NCI-H2227 (cell line): ENCODE results near the gene MPI.

ENCODE experiments used
- DNase-seq: peaks from one replicate; lab custom pipeline; 2025; ENCODE audit not compliant: unreplicated experiment; lab: John Stamatoyannopoulos, UW

Gene MPI, protein sequence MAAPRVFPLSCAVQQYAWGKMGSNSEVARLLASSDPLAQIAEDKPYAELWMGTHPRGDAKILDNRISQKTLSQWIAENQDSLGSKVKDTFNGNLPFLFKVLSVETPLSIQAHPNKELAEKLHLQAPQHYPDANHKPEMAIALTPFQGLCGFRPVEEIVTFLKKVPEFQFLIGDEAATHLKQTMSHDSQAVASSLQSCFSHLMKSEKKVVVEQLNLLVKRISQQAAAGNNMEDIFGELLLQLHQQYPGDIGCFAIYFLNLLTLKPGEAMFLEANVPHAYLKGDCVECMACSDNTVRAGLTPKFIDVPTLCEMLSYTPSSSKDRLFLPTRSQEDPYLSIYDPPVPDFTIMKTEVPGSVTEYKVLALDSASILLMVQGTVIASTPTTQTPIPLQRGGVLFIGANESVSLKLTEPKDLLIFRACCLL

DNA sequence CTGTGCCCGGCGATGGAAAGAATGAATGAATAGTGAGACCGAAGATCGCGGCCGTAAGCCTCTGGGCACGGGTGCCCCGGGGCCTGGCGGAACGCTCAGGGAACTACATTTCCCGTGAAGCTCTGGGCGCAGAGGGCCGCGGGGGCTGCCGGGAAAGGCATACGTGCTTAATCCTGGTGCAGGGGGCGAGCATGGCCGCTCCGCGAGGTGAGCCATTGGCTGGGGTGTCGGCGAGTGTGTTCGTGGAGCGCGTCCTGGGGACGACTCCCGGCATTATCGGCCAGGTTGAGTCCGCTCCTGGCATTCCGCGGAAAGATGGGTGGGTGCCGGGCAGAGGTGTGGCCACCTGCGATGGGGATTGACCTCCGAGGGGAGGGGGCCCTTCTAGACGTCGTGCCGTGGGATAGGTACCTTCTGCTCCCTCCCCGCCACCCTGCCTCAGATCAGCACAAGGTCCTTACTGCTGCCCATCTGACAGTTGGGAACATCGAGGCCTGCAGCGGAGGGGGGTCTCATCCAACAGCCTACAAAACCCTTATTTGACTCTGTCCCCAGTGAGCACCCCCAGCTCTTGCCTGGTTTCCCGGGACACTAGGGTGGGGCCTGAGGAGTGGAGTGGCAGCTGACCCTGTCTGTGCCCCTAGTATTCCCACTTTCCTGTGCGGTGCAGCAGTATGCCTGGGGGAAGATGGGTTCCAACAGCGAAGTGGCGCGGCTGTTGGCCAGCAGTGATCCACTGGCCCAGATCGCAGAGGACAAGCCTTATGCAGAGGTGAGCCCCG is at the start of gene MPI:
MPI (plus strand) TSS at position 160 of the 782 bp plus-strand sequence; CDS start at position 192, 32 bp downstream.
- peak; percentile 86 for DNase-seq

DNA sequence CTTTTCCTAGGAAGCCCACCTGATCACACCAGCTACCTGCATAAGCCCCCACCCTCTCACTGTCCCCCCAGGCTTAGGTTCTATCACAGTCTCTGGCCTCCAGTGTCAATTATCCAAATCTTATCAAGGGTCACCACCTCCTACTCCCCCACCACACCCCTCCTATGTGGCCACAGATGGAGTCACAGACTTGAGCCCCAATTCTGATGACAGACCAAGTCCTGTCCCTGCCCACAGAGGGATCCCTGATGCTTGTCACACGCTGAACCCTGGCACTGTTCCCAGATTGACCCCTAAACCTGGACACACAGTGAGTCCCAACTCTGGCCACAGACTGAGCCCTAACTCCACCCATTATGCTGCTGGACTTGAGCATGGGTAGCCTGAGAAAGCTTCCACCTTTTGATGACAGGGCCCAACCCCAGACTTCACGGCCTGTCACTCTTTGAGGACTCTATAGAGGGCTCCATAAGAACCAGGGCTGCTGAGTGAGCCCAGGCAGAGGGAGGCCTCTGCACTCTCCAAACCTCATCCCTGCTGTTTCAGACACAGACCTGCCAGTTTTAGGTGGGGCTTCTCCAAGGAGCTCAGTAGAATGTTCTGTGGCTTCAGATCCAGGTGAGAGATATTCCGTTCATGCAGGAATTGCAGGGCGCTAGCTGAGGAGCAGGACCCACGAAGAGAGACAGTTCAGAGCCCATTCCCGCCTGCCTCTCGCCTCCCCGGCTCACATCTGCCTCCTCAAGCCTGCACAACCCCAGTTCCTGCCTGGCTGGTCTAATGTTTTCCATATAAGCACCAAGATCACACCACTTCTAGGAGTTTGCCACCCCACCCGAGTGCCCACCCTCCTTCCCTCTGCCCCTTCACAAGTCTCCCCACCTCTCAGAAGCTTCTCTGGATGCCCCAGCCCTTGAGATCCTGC is 48.7 kb upstream of the MPI start:
- no peak for DNase-seq

DNA sequence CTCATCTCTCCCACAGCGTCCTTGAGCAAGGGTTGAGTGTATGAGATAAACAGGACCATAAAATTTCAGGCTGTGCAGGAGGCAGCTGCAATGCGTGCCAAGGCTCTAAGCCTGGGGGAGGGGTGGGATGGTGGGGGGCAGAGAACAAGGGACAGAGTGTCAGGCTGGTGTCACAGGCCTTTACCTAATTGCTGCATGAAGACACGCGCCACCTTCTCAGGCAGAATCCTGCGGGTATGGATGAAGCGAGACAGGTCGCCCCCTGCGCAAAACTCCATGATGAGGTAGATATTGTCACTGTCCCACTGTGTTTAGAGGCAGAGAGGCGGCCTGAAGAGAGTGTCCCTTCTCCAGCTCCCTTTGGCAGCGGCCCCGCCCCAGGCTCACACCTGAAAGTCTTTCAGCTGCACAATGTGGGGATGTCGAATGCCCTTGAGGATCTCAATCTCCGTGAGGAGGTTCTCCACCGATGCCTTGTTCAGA is 47.9 kb upstream of the MPI start:
- DNase-seq: no peak

DNA sequence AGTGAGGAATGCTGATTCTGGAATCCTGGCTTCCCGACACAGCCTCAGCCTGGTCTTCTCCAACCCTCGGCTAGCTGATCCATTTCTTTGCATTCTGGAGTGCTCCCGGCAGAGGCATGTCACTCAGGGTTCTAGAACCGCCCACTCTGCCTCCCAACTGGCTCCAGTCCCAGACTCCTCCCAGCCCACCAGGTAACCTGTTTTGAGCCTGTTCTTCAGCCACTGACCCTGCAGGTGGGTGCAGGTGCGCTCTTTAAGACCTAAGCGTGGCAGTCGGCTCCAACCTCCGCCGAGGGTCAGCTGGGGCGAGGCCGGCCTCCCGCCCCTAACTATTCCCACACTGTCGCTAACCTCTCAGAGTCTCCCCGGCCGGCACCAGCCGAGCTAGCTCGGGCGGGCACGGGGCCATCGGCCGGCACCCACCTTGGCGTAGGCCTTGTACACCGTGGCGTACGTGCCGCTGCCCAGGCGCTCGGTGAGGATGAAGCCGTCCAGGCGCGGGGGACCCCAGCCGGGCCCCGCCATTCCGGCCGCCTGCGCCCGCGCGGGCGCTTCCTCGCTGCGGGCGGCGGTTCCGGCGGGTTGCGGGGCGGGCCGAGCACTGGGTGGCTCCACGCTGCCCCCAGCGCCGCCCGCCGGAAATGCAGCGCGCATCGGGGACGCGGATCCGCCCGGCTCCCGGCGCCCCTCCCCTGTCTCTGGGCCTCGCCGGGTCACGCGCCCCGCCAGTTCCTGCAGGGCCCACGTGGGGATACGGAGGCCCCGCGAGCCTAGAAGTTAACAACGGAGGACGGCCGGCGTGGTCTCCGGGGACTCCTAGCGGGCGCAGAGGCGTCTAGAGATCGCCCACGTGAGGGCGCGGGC is 47.0 kb upstream of the MPI start, which contains the start of gene ULK3:
ULK3 (minus strand) TSS at position 576 of the 864 bp plus-strand sequence; CDS start at position 525, 51 bp downstream.
- peak; percentile 91 for DNase-seq

DNA sequence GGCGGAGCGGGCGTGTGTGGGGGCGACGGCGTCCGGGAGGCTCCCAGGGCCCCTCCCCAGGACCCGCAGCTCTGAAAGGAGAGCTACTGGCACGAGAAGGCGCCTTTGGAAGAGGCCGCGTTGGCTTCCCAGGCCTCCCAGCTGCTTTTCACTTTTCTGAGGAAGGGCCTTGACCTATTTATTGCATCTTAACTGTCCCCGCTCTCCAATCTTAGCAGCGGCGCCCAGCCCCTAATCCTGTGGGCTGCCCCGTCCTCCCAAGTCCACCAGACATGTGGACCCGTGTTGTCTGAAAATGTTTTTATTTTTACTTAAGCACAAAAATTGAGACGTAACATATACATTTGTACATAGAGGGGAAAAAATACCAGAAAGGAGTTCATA is 46.4 kb upstream of the MPI start:
- no peak for DNase-seq

DNA sequence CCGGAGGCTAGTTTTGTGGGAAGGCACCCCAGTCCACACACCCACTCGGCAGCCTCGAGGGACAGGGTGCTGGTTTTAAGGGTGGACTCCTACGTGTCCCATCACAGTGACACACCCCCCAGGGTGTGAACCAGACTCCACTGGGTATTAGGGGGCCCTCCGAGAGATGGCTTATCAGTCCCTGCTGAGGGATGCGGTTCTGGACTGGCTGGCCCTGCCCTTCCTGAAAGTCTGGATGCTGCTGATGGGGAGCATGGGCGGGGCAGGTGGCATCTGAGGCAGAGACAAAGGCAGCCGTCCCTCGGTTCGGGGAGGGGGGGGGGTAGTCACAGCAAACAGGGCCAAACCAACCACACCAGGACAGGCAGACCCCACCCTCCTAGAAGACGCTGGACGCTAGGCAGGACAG is 45.9 kb upstream of the MPI start:
- DNase-seq: no peak

DNA sequence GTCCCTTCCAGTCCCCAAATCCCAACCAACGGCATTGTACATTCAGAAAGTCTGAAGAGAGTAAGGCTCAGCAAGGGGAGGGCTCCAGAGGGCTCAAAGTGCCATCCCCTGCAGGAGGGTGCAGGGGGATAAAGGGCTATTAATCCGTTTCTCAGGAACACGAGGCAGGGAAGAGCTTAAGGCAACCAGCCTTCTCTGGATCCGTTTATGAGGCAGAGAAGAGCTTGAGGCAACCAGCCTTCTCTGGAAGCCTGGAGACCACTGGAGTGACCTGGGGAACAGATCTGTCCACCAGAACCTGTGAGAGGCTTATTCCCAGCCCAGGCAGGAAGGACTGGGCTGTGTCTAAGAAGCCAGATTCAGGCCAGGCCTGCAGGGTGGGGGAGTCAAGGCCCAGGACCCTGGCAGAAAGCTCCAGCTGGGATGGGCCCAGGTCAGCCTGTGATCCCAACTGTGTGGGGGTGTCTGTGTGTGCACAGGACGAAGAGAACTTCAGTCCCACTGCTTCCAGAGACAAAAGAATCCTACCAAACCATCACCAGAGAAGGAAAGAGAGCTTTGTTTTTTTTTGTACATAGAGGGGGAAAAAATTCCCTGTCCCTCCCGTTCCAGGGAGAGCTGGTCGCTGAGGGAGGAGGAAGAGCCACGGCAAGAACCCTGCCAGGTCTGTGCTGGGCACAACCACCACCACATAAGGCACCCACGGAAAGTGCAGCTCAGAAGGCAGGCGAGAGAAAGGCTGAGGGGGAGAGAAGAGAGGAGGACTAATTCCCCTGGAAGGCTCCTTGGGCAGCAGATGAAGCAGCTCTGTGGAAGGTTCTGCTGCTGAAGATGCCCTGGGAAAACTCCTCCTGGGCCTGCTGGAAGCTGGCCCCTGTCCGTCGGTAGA is 45.3 kb upstream of the MPI start:
- DNase-seq: no peak

DNA sequence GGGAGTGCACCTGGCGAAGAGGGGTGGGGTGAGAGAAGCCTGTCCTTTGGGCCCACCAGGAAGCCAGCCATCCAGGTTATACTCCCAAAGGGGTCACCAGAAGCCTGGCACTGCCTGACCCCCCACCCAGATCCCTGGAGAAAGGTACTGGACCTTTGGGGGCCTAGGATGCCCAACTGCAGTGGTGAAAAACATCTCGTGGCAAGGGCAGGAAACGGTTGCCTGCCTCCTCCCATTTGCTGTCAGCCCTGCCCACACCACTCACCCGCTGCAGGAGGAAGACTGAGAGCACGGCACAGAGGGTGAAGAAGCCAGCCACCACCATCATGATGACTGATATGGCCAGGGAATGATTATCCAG is 44.7 kb upstream of the MPI start:
- DNase-seq: no peak

DNA sequence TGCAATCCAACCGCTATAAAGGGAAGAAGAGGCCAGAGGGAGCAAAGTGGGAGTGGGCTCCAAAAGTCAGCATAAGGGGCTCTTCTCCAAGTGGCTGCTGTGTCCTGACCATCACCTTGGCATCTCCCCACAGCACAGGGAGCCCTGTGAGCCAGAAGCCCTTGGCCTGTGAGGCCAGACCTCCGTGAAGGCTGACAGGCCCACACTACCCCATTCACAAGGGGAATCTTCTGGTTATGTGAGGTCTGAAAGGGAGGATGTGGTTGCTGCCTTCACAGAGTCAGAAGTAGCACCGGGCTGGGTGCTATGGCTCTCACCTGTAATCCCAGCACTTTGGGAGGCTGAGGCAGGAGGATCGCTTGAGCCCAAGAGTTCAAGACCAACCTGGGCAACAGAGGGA is 44.3 kb upstream of the MPI start:
- DNase-seq: no peak

DNA sequence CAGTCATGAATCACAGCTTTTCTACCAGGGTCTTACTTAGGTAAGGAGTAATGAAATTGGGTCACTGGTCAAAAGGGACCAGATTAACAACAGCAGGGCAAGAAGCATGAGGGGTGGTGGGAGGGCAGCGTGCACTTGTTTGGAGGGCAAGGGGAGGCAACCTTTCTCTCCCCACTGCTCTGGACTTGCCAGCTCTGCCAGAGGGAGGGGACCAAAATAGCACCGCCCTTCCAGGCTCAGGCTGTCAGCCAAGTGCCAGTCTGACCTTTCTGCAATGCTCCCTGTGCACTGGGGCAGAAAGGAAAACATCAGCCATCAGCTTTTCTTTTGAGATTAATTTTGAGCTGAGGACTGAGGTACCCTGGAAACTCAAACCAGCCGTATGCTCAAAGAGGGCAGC is 42.4 kb upstream of the MPI start:
- DNase-seq: no peak

DNA sequence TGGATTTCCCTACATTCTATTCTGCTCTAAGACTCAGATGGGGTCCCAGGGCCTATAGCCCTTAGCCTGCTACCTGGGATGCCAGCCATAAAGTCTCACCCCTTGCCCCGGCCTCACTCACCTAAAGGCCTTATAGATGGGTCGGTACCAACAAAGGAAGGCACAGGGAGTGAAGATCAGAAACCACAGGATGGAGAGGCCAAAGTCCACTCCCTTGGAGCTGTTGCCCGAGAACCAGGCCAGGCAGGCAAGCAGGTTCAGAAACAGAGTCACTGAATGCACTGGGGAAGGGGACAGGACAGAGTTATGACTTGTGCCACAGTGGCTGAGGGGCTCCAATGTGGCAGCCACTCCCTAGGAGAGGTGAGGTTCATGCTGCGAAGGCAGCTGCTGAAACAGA is 39.4 kb upstream of the MPI start:
- DNase-seq: no peak

DNA sequence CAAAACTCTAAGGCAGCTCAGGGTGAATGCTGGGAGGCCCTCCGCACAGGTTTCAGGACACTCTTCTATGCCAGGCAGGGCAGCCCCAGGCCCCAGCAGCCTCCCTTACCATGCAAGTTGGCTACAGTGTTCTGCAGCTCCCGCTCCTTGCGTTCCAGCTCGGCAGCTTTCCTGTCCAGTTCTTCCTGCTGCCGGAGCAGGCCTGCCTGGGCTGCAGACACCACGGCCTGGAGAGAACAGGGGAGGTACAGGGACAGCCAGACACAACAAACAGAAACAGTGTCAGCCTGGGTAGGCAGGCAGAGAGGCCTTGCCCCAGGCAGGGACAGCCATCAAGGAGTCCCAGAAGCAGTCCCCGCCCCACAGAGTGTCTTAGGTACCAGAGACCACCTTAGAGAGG is 37.9 kb upstream of the MPI start:
- no peak for DNase-seq

DNA sequence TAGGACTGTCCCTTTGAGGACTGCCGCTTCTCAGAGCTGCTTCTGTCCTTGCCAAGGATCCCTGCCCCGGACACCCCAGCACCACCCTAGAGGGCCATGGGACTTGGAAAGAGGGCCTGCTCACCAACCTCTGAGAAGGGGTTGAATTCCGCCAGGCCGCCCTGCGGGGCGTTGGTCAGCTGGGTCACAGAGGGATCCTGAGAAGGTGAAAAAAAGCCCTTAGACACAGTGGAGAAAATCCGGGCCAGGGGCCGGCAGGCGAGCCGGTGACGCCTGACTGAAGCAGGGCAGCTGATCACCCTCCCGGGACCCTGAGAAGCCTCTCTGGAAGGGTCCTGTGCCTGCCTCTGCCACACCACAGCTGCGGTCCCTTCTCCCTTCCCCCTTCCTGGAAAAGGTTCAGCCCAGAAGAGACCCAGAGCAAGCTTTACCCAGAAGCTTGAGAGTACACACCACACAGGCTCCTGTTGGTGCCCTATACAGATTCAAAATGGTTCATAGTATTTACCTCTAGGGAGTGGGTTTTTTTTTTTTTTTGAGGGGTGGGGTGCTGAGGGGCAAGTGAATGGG is 35.3 kb upstream of the MPI start:
- no peak for DNase-seq

DNA sequence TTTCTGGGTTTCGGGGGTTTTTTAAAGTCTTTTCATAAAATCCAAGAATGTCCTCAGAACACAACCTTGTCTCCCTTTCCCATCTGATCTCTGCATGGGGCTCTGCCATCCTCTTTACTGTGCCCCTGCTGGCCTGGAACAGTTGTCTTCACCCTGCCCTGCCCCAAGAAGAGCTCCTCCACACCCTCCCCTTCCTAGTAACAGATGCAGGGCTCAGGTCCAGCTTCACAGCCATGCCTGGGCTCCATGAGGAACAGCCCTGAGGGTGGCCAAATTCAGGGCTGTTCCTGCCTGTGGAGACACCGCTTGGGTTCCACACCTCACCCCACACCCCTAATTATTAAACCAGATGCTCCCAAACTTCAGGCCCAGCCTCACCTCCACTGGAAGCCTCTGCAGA is 34.0 kb upstream of the MPI start:
- DNase-seq: no peak

DNA sequence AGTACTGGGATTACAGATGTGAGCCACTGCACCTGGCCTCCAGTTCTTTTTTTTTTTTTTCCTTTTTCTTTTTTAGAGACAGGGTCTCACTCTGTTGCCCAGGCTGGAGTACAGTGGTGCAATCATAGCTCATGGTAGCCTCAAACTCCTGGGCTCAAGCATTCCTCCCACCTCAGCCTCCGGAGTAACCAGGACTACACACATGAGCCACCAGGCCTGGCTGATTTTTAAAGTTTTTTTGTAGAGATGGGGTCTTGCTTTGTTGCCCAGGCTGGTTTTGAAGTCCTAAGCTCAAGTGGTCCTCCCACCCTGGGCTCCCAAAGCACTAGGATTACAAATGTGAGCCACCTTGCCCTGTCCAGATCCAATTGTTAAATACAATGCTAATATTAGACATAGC is 33.3 kb upstream of the MPI start:
- no peak for DNase-seq

DNA sequence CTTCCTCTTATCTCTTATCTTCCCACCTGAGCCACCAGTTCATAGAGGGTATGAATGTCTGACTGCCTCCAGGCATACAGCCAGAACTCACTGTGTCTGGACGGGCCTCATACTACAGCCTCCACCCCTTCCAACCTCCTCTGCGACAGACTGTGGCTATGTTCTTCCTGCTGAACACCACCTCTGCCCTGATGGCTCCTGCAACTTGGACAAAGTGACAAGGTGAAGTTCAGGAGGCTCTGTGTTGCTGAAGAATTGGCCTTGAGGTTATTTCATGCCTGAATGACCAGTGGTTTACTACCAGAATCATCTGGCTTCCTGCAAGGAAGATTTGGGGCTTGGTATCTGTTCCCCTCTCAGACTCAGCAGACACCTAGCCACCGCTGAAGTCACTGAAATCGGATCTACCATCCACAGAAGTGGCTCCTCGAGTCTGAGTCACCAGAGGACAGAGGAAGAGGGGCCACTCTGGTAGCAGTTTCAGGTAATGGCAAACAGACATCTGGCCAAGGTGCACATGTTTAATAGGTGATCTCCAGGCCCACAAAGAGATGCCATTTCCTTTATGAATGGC is 32.7 kb upstream of the MPI start:
- no peak for DNase-seq

DNA sequence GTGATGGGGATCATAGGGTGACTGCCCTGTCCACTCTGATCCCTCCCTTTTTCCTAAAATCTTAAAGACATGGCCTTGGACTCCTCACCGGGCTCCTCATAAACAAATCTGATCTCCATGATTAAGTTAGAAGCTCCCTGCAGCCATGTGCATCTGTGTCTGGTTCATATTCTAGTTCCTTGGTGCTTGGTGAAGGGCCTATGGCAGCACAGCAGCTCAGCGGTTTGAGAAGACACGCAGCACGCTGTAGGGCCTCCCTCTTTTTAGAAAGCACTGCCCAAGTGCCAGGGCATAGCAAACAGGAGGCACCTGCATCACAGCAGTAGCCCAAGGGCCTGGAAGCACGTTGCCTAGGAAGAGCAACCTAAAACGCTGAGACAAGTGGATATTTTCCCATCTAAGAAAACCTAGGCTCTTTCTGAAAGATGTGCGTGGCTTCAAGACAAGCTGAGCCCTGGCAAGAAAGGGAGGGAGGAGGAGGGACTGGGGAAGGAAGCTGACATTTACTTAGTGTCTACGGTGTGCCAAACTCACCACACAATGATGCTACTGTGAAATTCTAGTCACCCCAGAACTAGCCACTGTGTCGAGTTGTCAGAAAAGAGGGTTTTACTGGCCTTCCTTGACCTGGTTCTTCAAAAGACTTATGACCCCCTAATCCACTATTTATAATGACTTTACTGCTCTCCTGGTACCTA is 32.0 kb upstream of the MPI start:
- DNase-seq: no peak

DNA sequence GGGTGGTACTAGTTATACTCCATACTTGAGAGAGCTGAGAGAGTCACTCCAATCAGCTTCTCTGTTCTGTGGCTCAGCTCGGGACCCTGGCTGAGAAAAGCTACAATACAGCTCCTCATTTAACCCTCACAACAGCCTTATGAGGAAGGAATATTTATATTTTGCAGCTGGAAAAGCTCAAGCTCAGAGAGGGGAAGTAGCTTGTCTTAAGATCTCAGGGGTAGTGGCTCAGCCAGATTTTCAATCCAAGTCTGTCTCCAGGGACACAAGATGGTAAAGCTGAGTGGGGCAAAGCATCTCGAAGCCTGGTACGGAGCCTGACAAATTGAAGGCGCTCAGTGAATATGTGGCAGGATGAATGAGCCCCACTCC is 31.5 kb upstream of the MPI start:
- no peak for DNase-seq
